Ascending aorta (tissue), 2 donors: ENCODE results near the gene TBCC. TPM values are rescaled to one million over a fixed set of nuclear protein-coding genes. Genes with fewer than 3 reads are reported as not detected.

Experiments
- DNase-seq, 2 donors: peaks; one replicate each; pipeline ENCODE4 v3.0.0-alpha.2; 2019; ENCODE audit warnings: low spot score in 2 of 2
- H3K27ac ChIP-seq, 2 donors: fragments of 200-600 bp; sonication (generic); one replicate each; pipeline ENCODE4 v1.5.1; 2016 to 2017; ENCODE audit warnings: mild to moderate bottlenecking in 1 of 2
- H3K27me3 ChIP-seq: fragments of 200-600 bp; sonication (generic); one replicate; pipeline ENCODE4 v1.5.1; 2017
- H3K36me3 ChIP-seq, 2 donors: fragments of 200-600 bp; sonication (generic); one replicate each; pipeline ENCODE4 v1.5.1; 2016
- H3K4me1 ChIP-seq, 2 donors: fragments of 200-600 bp; sonication (generic); one replicate each; pipeline ENCODE4 v1.5.1; 2016 to 2017; ENCODE audit warnings: mild to moderate bottlenecking in 1 of 2
- H3K4me3 ChIP-seq, 2 donors: fragments of 200-600 bp; sonication (generic); one replicate each; pipeline ENCODE4 v1.5.1; 2016 to 2017; ENCODE audit warnings: mild to moderate bottlenecking in 1 of 2
- H3K9me3 ChIP-seq, 2 donors: fragments of 200-600 bp; sonication (generic); one replicate each; pipeline ENCODE4 v1.5.1; 2016
- CTCF ChIP-seq, 3 experiments: fragments of 200-600 bp in 2 of 3; fragments of 450-650 bp in 1 of 3; sonication (generic) in 2 of 3; IDR thresholded peaks; one replicate each; pipeline ENCODE4 v1.5.1; 2016 to 2019; ENCODE audit warnings: antibody characterized with exemption in 3 of 3, mild to moderate bottlenecking in 1 of 3, moderate library complexity in 1 of 3
- intact Hi-C: fragments of 100-400 bp; cut with DNase I; formaldehyde crosslinking; loops from one replicate; pipeline ENCODE4 v1.15.1; 2023
- total RNA-seq: library from RNA; depleted of rRNA; stranded (reverse); fragments of >200 nt; gene quantifications from one replicate; pipeline ENCODE4 v1.1.0, GENCODE V29; 2016

Gene TBCC
- total RNA-seq, 1 donor from 2014 or later: 50.8 TPM

- TF ChIP-seq CTCF (IDR thresholded peaks at IDR 0.05): no peak
- no peaks in the 10 kb centered on the region for H3K4me1 ChIP-seq
- H3K27ac ChIP-seq: no peak overlapping the region
- no peak overlapping the region for H3K4me3 ChIP-seq
- no peak for DNase-seq
- H3K27me3 ChIP-seq: no peaks in the 10 kb centered on the region
- H3K9me3 ChIP-seq: no peaks in the 10 kb centered on the region
- no peaks in the 10 kb centered on the region for H3K36me3 ChIP-seq
- intact Hi-C loops: no loop called here
Measured at GRCh38 chr6:42714098-42714761, 31.7 kb downstream of the TBCC start.

GRCh38 chr6:42711930-42712329, 34.0 kb downstream of the TBCC start:
- Histone ChIP-seq H3K4me3 (no peak overlapping the region), H3K27me3 (no peaks in the 10 kb centered on the region), H3K27ac (no peak overlapping the region), H3K4me1 (no peaks in the 10 kb centered on the region), H3K9me3 (no peaks in the 10 kb centered on the region), H3K36me3 (no peaks in the 10 kb centered on the region)
- DNase-seq: no peak
- TF ChIP-seq CTCF (IDR thresholded peaks at IDR 0.05): no peak
- intact Hi-C loops: no loop called here

- DNase-seq: no peak
- Histone ChIP-seq H3K36me3 (no peaks in the 10 kb centered on the region), H3K9me3 (no peaks in the 10 kb centered on the region), H3K4me1 (no peaks in the 10 kb centered on the region), H3K4me3 (no peak overlapping the region), H3K27ac (no peak overlapping the region), H3K27me3 (no peaks in the 10 kb centered on the region)
- no peak for TF ChIP-seq CTCF (IDR thresholded peaks at IDR 0.05)
- intact Hi-C loops: no loop called here
Measured at GRCh38 chr6:42710316-42710715, 35.6 kb downstream of the TBCC start.

- no peaks in the 10 kb centered on the region for H3K36me3 ChIP-seq
- H3K9me3 ChIP-seq: no peaks in the 10 kb centered on the region
- intact Hi-C loops: no loop called here
- no peaks in the 10 kb centered on the region for H3K27me3 ChIP-seq
- no peaks in the 10 kb centered on the region for H3K4me1 ChIP-seq
- no peak for TF ChIP-seq CTCF (IDR thresholded peaks at IDR 0.05)
- no peak overlapping the region for H3K27ac ChIP-seq
- DNase-seq: no peak
- H3K4me3 ChIP-seq: no peak overlapping the region
Measured at GRCh38 chr6:42709871-42710270, 36.0 kb downstream of the TBCC start.

- Histone ChIP-seq H3K4me3 (no peak overlapping the region), H3K27ac (no peak overlapping the region), H3K9me3 (no peaks in the 10 kb centered on the region), H3K4me1 (no peaks in the 10 kb centered on the region), H3K27me3 (no peaks in the 10 kb centered on the region), H3K36me3 (no peaks in the 10 kb centered on the region)
- TF ChIP-seq CTCF (IDR thresholded peaks at IDR 0.05): no peak
- DNase-seq: no peak
- intact Hi-C loops: no loop called here
Measured at GRCh38 chr6:42708096-42708495, 37.8 kb downstream of the TBCC start.

- Histone ChIP-seq H3K4me1 (no peaks in the 10 kb centered on the region), H3K4me3 (no peak overlapping the region), H3K27me3 (no peaks in the 10 kb centered on the region), H3K9me3 (no peaks in the 10 kb centered on the region), H3K36me3 (no peaks in the 10 kb centered on the region), H3K27ac (no peak overlapping the region)
- no peak for TF ChIP-seq CTCF (IDR thresholded peaks at IDR 0.05)
- intact Hi-C loops: no loop called here
- DNase-seq: no peak
Measured at GRCh38 chr6:42707595-42707994, 38.3 kb downstream of the TBCC start.
